Upper lobe of left lung (tissue), 6 donors: Measurements from ENCODE around the gene PLXNA1. TPM values are rescaled to one million over a fixed set of nuclear protein-coding genes. Genes with fewer than 3 reads are reported as not detected.

ENCODE experiments used
- ATAC-seq, 2 donors: fragments of 200-7000 bp; cut with Tn5 transposase; one replicate each; pipeline ENCODE4 v1.9.1; 2022; ENCODE audit warnings: mild to moderate bottlenecking in 2 of 2, moderate library complexity in 2 of 2; ENCODE audit not compliant: low FRiP score in 2 of 2
- DNase-seq, 2 donors: peaks; one replicate each; pipeline ENCODE4 v3.0.0-alpha.2; 2019 to 2020
- H3K27ac ChIP-seq, 4 donors: fragments of 200-600 bp; sonication (generic); one replicate each; pipeline ENCODE4 v1.5.1; 2016 to 2019
- H3K27me3 ChIP-seq, 4 donors: fragments of 200-600 bp; sonication (generic); one replicate each; pipeline ENCODE4 v1.5.1; 2017 to 2019
- H3K36me3 ChIP-seq, 4 donors: fragments of 200-600 bp; sonication (generic); one replicate each; pipeline ENCODE4 v1.5.1; 2016 to 2019
- H3K4me1 ChIP-seq, 4 donors: fragments of 200-600 bp; sonication (generic); one replicate each; pipeline ENCODE4 v1.5.1; 2018 to 2019
- H3K4me3 ChIP-seq, 4 donors: fragments of 200-600 bp; sonication (generic); one replicate each; pipeline ENCODE4 v1.5.1; 2017 to 2019; ENCODE audit warnings: mild to moderate bottlenecking in 2 of 4, moderate library complexity in 1 of 4
- H3K9me3 ChIP-seq, 4 donors: fragments of 200-600 bp; sonication (generic); one replicate each; pipeline ENCODE4 v1.5.1; 2018 to 2019
- EP300 ChIP-seq, 4 donors: sonication (generic); formaldehyde crosslinking; IDR thresholded peaks; one replicate each; pipeline ENCODE4 v1.5.1; 2017; ENCODE audit warnings: antibody characterized with exemption in 4 of 4, control low read depth in 2 of 4
- POLR2A ChIP-seq, 4 donors: fragments of 450-650 bp; IDR thresholded peaks; one replicate each; pipeline ENCODE4 v1.5.1; 2016 to 2017; ENCODE audit warnings: antibody characterized with exemption in 4 of 4, mild to moderate bottlenecking in 2 of 4
- POLR2AphosphoS5 ChIP-seq, 2 donors: sonication (generic); formaldehyde crosslinking; IDR thresholded peaks; one replicate each; pipeline ENCODE4 v1.5.1; 2017; ENCODE audit warnings: antibody characterized with exemption in 2 of 2
- WGBS, 2 donors: methylation state at CpG; one replicate each; pipeline ENCODE4 v1.1.5; 2017 to 2018; 5-methylcytosine and 5-hydroxymethylcytosine counted together
- total RNA-seq, 6 donors: library from RNA; depleted of rRNA in 4 of 6; stranded (reverse); fragments of >200 nt in 4 of 6; gene quantifications; one replicate each; pipeline versions ENCODE4 v1.1.0 to v1.2.1, GENCODE V29; 2016 to 2021
- TF ChIP-seq, protein P1 (sequence below), 6 experiments: fragments of 450-650 bp in 4 of 6; fragments of 200-600 bp in 2 of 6; sonication (generic) in 2 of 6; IDR thresholded peaks; one replicate each; pipeline ENCODE4 v1.5.1; 2016 to 2019; ENCODE audit warnings: antibody characterized with exemption in 6 of 6
- donor health status: DM: no; HTN: no; CAD: no; lungs with moderate emphysema.
- donor health status: DM: no; HTN: yes; CAD: no; lungs with severe emphysema.

The PLXNA1 gene
- total RNA-seq, 6 donors from 2014 or later: 48.0 to 94.3 (median 73.7) TPM

GRCh38 chr3:127011270-127011992, 28.5 kb downstream of the PLXNA1 start:
- H3K27ac ChIP-seq: no peak overlapping the region
- H3K36me3 ChIP-seq: peaks cover 0 to 69% (median 38%) of the 10 kb centered on the region in 4 donors

GRCh38 chr3:127012091-127012490, 29.2 kb downstream of the PLXNA1 start:
- TF ChIP-seq POLR2AphosphoS5 (IDR thresholded peaks at IDR 0.05) (no peak), POLR2A (IDR thresholded peaks at IDR 0.05) (no peak), EP300 (IDR thresholded peaks at IDR 0.05) (no peak)
- TF ChIP-seq, protein P1, sequence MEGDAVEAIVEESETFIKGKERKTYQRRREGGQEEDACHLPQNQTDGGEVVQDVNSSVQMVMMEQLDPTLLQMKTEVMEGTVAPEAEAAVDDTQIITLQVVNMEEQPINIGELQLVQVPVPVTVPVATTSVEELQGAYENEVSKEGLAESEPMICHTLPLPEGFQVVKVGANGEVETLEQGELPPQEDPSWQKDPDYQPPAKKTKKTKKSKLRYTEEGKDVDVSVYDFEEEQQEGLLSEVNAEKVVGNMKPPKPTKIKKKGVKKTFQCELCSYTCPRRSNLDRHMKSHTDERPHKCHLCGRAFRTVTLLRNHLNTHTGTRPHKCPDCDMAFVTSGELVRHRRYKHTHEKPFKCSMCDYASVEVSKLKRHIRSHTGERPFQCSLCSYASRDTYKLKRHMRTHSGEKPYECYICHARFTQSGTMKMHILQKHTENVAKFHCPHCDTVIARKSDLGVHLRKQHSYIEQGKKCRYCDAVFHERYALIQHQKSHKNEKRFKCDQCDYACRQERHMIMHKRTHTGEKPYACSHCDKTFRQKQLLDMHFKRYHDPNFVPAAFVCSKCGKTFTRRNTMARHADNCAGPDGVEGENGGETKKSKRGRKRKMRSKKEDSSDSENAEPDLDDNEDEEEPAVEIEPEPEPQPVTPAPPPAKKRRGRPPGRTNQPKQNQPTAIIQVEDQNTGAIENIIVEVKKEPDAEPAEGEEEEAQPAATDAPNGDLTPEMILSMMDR (IDR thresholded peaks at IDR 0.05): no peak
- 91 to 100% methylated on average over 4 to 13 of the region's 15 CpGs for WGBS, 2 donors
- no peaks in the 10 kb centered on the region for H3K4me1 ChIP-seq
- H3K27ac ChIP-seq: no peak overlapping the region
- peaks cover 0 to 76% (median 44%) of the 10 kb centered on the region in 4 donors for H3K36me3 ChIP-seq
- no peak overlapping the region for H3K4me3 ChIP-seq
- H3K27me3 ChIP-seq: no peaks in the 10 kb centered on the region
- no peaks in the 10 kb centered on the region for H3K9me3 ChIP-seq
- ATAC-seq (no peak), DNase-seq (no peak)

More at GRCh38 chr3:127011270-127011992, 28.5 kb downstream of the PLXNA1 start:
- WGBS, 2 donors: 87 to 94% methylated on average over 5 to 8 of the region's 8 CpGs
- Histone ChIP-seq H3K4me3 (no peak overlapping the region), H3K9me3 (no peaks in the 10 kb centered on the region), H3K4me1 (no peaks in the 10 kb centered on the region), H3K27me3 (no peaks in the 10 kb centered on the region)
- DNase-seq (no peak), ATAC-seq (no peak)
- TF ChIP-seq POLR2A (IDR thresholded peaks at IDR 0.05) (no peak), POLR2AphosphoS5 (IDR thresholded peaks at IDR 0.05) (no peak), EP300 (IDR thresholded peaks at IDR 0.05) (no peak)
- TF ChIP-seq, protein P1 (IDR thresholded peaks at IDR 0.05): no peak

- DNase-seq (no peak), ATAC-seq (no peak)
- Histone ChIP-seq H3K27me3 (no peaks in the 10 kb centered on the region), H3K4me1 (no peaks in the 10 kb centered on the region), H3K9me3 (no peaks in the 10 kb centered on the region), H3K4me3 (no peak overlapping the region), H3K36me3 (peaks cover 3 to 86% (median 53%) of the 10 kb centered on the region in 4 donors), H3K27ac (no peak overlapping the region)
- 84 to 91% methylated on average over 7 to 10 of the region's 10 CpGs for WGBS, 2 donors
- TF ChIP-seq, protein P1 (IDR thresholded peaks at IDR 0.05): no peak
- TF ChIP-seq POLR2AphosphoS5 (IDR thresholded peaks at IDR 0.05): no peak
Measured at GRCh38 chr3:127013181-127013580, 30.3 kb downstream of the PLXNA1 start.

GRCh38 chr3:127013758-127014535, 31.0 kb downstream of the PLXNA1 start:
- Histone ChIP-seq H3K27me3 (no peaks in the 10 kb centered on the region), H3K9me3 (no peaks in the 10 kb centered on the region), H3K4me1 (no peaks in the 10 kb centered on the region), H3K36me3 (peaks cover 3 to 94% (median 58%) of the 10 kb centered on the region in 4 donors), H3K27ac (no peak overlapping the region), H3K4me3 (no peak overlapping the region)
- 87 to 93% methylated on average over 25 to 49 of the region's 50 CpGs for WGBS, 2 donors
- ATAC-seq: no peak
- TF ChIP-seq, protein P1 (IDR thresholded peaks at IDR 0.05): no peak
- TF ChIP-seq EP300 (IDR thresholded peaks at IDR 0.05) (no peak), POLR2AphosphoS5 (IDR thresholded peaks at IDR 0.05) (no peak), POLR2A (IDR thresholded peaks at IDR 0.05) (no peak)
- no peak for DNase-seq
